ENCODE data around the gene PPM1H.

DNA sequence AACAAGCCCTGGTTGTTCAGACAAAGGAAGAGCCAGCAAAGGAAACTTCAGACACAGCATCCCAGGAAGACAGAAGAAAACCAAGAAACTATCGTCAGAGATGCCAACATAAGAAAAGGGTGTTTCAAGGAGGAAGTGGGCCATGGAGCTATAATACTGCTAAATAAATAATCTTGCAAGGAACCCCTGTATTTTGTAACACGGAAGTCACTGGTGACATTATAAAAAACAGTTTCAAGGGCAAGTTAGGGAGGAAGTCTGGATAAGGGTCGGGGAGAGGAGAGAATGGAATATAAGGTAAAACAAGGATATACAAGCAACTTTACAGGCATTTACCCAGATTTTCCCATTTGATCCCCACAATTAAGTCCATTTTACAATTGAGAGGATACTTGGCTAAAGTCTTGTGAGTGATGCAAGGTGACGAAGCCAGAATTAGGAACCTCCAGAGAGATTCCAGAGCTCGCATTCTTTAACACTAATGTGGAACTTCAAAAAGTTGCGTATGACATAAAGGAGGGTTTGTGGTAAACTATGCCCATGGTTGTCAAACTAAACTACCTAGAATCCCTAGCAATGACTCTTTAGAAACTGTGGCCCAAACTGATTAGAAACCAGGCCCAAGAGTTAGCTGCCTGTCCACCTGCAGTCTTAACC, 46.4 kb downstream of the PPM1H start:
- TF ChIP-seq, protein P1, sequence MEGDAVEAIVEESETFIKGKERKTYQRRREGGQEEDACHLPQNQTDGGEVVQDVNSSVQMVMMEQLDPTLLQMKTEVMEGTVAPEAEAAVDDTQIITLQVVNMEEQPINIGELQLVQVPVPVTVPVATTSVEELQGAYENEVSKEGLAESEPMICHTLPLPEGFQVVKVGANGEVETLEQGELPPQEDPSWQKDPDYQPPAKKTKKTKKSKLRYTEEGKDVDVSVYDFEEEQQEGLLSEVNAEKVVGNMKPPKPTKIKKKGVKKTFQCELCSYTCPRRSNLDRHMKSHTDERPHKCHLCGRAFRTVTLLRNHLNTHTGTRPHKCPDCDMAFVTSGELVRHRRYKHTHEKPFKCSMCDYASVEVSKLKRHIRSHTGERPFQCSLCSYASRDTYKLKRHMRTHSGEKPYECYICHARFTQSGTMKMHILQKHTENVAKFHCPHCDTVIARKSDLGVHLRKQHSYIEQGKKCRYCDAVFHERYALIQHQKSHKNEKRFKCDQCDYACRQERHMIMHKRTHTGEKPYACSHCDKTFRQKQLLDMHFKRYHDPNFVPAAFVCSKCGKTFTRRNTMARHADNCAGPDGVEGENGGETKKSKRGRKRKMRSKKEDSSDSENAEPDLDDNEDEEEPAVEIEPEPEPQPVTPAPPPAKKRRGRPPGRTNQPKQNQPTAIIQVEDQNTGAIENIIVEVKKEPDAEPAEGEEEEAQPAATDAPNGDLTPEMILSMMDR (IDR thresholded peaks at IDR 0.05): no peak
- no peak for TF ChIP-seq POLR2A (IDR thresholded peaks at IDR 0.05)

Measured in adrenal gland (tissue), 5 donors.